GM23338 (cell line): ENCODE results near the gene FAM78B. TPM values are rescaled to one million over a fixed set of nuclear protein-coding genes. Genes with fewer than 3 reads are reported as not detected.

Source experiments
- ATAC-seq: fragments of 200-7000 bp; cut with Tn5 transposase; 3 replicates; pipeline ENCODE4 v1.9.1; 2020
- DNase-seq: peaks from one replicate; pipeline ENCODE4 v3.0.0-alpha.2; 2015; ENCODE audit warnings: low spot score
- H2AFZ ChIP-seq: fragments of 200-600 bp; sonication (generic); 2 replicates; pipeline ENCODE4 v1.8.0; 2016; ENCODE audit warnings: antibody characterized with exemption, mild to moderate bottlenecking, moderate library complexity
- H3F3A ChIP-seq: fragments of 200-600 bp; sonication (generic); replicated peaks from 2 replicates; pipeline ENCODE4 v1.8.0; 2017; ENCODE audit warnings: antibody characterized with exemption, mixed run types, low read depth
- H3K27ac ChIP-seq: fragments of 200-600 bp; sonication (generic); 2 replicates; pipeline ENCODE4 v1.6.1; 2016; ENCODE audit warnings: low read depth
- H3K27me3 ChIP-seq: fragments of 200-600 bp; sonication (generic); 2 replicates; pipeline ENCODE4 v1.8.0; 2016; ENCODE audit warnings: mild to moderate bottlenecking, mixed run types, moderate library complexity; ENCODE audit not compliant: insufficient read depth
- H3K36me3 ChIP-seq: fragments of 200-600 bp; sonication (generic); 2 replicates; pipeline ENCODE4 v1.8.0; 2016; ENCODE audit warnings: mild to moderate bottlenecking; ENCODE audit not compliant: insufficient read depth
- H3K4me1 ChIP-seq: fragments of 200-600 bp; sonication (generic); 2 replicates; pipeline ENCODE4 v1.8.0; 2016; ENCODE audit warnings: mild to moderate bottlenecking, moderate library complexity; ENCODE audit not compliant: insufficient read depth
- H3K4me2 ChIP-seq: fragments of 200-600 bp; sonication (generic); 2 replicates; pipeline ENCODE4 v1.7.1; 2017; ENCODE audit warnings: mixed run types
- H3K4me3 ChIP-seq: fragments of 200-600 bp; sonication (generic); 2 replicates; pipeline ENCODE4 v1.6.1; 2016; ENCODE audit warnings: mixed run types
- H3K79me2 ChIP-seq: fragments of 200-600 bp; sonication (generic); replicated peaks from 2 replicates; pipeline ENCODE4 v1.8.0; 2017; ENCODE audit warnings: mild to moderate bottlenecking; ENCODE audit not compliant: insufficient read depth
- H3K9me2 ChIP-seq: fragments of 200-600 bp; sonication (generic); 2 replicates; pipeline ENCODE4 v1.8.0; 2017; ENCODE audit not compliant: insufficient read depth
- H4K20me1 ChIP-seq: fragments of 200-600 bp; sonication (generic); replicated peaks from 2 replicates; pipeline ENCODE4 v1.8.0; 2017; ENCODE audit warnings: mild to moderate bottlenecking; ENCODE audit not compliant: insufficient read depth
- H3K27ac Mint-ChIP-seq: 2 replicates; pipeline ENCODE4 v1.8.0; 2020; ENCODE audit warnings: inconsistent platforms, mild to moderate bottlenecking, moderate library complexity, mixed read lengths
- H3K27me3 Mint-ChIP-seq: 3 replicates; pipeline ENCODE4 v1.8.0; 2022; ENCODE audit warnings: low read depth, mild to moderate bottlenecking, moderate library complexity, mixed read lengths, inconsistent platforms; ENCODE audit not compliant: insufficient read depth, poor library complexity
- H3K36me3 Mint-ChIP-seq: 3 replicates; pipeline ENCODE4 v1.8.0; 2021; ENCODE audit warnings: low read depth, mild to moderate bottlenecking, inconsistent platforms, moderate library complexity, mixed read lengths
- H3K4me1 Mint-ChIP-seq: 3 replicates; pipeline ENCODE4 v1.8.0; 2020; ENCODE audit warnings: mild to moderate bottlenecking, inconsistent platforms, mixed read lengths
- H3K4me3 Mint-ChIP-seq: 3 replicates; pipeline ENCODE4 v1.8.0; 2021; ENCODE audit warnings: moderate library complexity, mild to moderate bottlenecking, inconsistent platforms, mixed read lengths
- H3K9me3 Mint-ChIP-seq: 3 replicates; pipeline ENCODE4 v1.8.0; 2020; ENCODE audit warnings: moderate library complexity, mild to moderate bottlenecking, inconsistent platforms, mixed read lengths
- CREB1 ChIP-seq: fragments of 250-450 bp; sonication (Bioruptor Pico); IDR thresholded peaks from 2 replicates; pipeline ENCODE4 v1.5.0; 2020; ENCODE audit warnings: low read depth, mild to moderate bottlenecking, moderate library complexity
- CTCF ChIP-seq, 2 experiments: fragments of 200-600 bp in 1 of 2; sonication (generic) in 1 of 2; conservative IDR thresholded peaks; 2 replicates each; pipeline versions ENCODE4 v1.5.1 to v1.6.1; 2016 to 2017; ENCODE audit warnings: antibody characterized with exemption in 2 of 2, low read depth in 2 of 2, mild to moderate bottlenecking in 2 of 2, moderate library complexity in 1 of 2
- ETS1 ChIP-seq: IDR thresholded peaks from 2 replicates; pipeline ENCODE4 v1.6.1; 2016; ENCODE audit warnings: antibody characterized with exemption
- EZH2 ChIP-seq: fragments of 200-600 bp; sonication (generic); IDR thresholded peaks from one replicate; pipeline ENCODE4 v1.8.0; 2017; ENCODE audit warnings: antibody characterized with exemption, mild to moderate bottlenecking, low read depth; ENCODE audit not compliant: unreplicated experiment
- EZH2phosphoT487 ChIP-seq: fragments of 200-600 bp; sonication (generic); IDR thresholded peaks from one replicate; pipeline ENCODE4 v1.8.1; 2018; ENCODE audit warnings: antibody characterized with exemption; ENCODE audit not compliant: unreplicated experiment
- JUNB ChIP-seq: IDR thresholded peaks from one replicate; pipeline ENCODE4 v1.6.1; 2016; ENCODE audit warnings: antibody characterized with exemption; ENCODE audit not compliant: unreplicated experiment
- NANOG ChIP-seq: IDR thresholded peaks from 2 replicates; pipeline ENCODE4 v1.6.1; 2016; ENCODE audit warnings: antibody characterized with exemption, borderline replicate concordance
- POLR2AphosphoS5 ChIP-seq: IDR thresholded peaks from 2 replicates; pipeline ENCODE4 v1.6.1; 2016; ENCODE audit warnings: antibody characterized with exemption, low read depth
- REST ChIP-seq: IDR thresholded peaks from one replicate; pipeline ENCODE4 v1.6.1; 2018; ENCODE audit warnings: antibody characterized with exemption; ENCODE audit not compliant: unreplicated experiment
- STAT1 ChIP-seq: IDR thresholded peaks from one replicate; pipeline ENCODE4 v1.6.1; 2016; ENCODE audit warnings: antibody characterized with exemption; ENCODE audit not compliant: unreplicated experiment
- ZNF114 ChIP-seq: fragments of 250-450 bp; sonication (Bioruptor Pico); IDR thresholded peaks from 2 replicates; pipeline ENCODE4 v1.5.0; 2020; ENCODE audit warnings: mild to moderate bottlenecking, moderate library complexity
- ZNF331 ChIP-seq: fragments of 250-450 bp; sonication (Bioruptor Pico); IDR thresholded peaks from 2 replicates; pipeline ENCODE4 v1.5.0; 2020; ENCODE audit warnings: low read depth, mild to moderate bottlenecking, moderate library complexity
- ZNF462 ChIP-seq: fragments of 250-450 bp; sonication (Bioruptor Pico); IDR thresholded peaks from 2 replicates; pipeline ENCODE4 v1.5.0; 2020; ENCODE audit warnings: mild to moderate bottlenecking, moderate library complexity
- polyA plus RNA-seq: library from polyadenylated mRNA; unstranded; fragments of >200 nt; fragmentation: Nextera tagmentation; extraction: Ambion mirVana; gene quantifications from 2 replicates; pipeline ENCODE4 v1.2.1, GENCODE V29; 2016
- total RNA-seq: library from RNA; depleted of rRNA; stranded (reverse); fragments of >200 nt; shearing (Covaris generic); gene quantifications from 2 replicates; pipeline ENCODE4 v1.2.3, GENCODE V29; 2014

FAM78B gene
- total and polyA plus RNA-seq, 2 experiments from 2014 or later: 1.6 to 4.6 TPM

- H3K4me2 ChIP-seq: no peak overlapping the region
- H3K27me3 ChIP-seq: no peaks in the 10 kb centered on the region
- Mint-ChIP-seq H3K4me1 (no peaks in the 10 kb centered on the region), H3K9me3 (no peaks in the 10 kb centered on the region), H3K4me3 (no peak overlapping the region), H3K27ac (no peak overlapping the region), H3K36me3 (no peaks in the 10 kb centered on the region), H3K27me3 (peaks cover 7% of the 10 kb centered on the region)
- no peak overlapping the region for H3K4me3 ChIP-seq
- no peaks in the 10 kb centered on the region for H3F3A ChIP-seq
- H3K9me2 ChIP-seq: no peaks in the 10 kb centered on the region
- H3K4me1 ChIP-seq: no peaks in the 10 kb centered on the region
- TF ChIP-seq POLR2AphosphoS5: no peak
- TF ChIP-seq STAT1: no peak
- no peak for TF ChIP-seq JUNB
- no peak for TF ChIP-seq EZH2
- no peak for TF ChIP-seq CREB1
- no peak for TF ChIP-seq ETS1
- TF ChIP-seq NANOG: no peak
- no peak for TF ChIP-seq ZNF331 (CRISPR knock-in tag)
- TF ChIP-seq ZNF114 (CRISPR knock-in tag): no peak
- no peak for TF ChIP-seq EZH2phosphoT487
- no peak for TF ChIP-seq REST
- no peak for TF ChIP-seq ZNF462 (CRISPR knock-in tag)
- no peak for TF ChIP-seq CTCF (conservative IDR thresholded peaks at IDR 0.05; ENCODE audit: low read depth in 2 of 2)
- H3K79me2 ChIP-seq: no peaks in the 10 kb centered on the region
- no peak overlapping the region for H2AFZ ChIP-seq
- H3K27ac ChIP-seq: no peak overlapping the region
- H4K20me1 ChIP-seq: no peaks in the 10 kb centered on the region
- DNase-seq: no peak
- no peak for ATAC-seq
- H3K36me3 ChIP-seq: no peaks in the 10 kb centered on the region
These were observed 15.0 kb downstream of the FAM78B start for GRCh38 chr1:166151804-166152203.
